Heart left ventricle (tissue), 16 donors: ENCODE results near the gene SEPTIN5. TPM values are rescaled to one million over a fixed set of nuclear protein-coding genes. Genes with fewer than 3 reads are reported as not detected.
"Not testable (repeated sequence)": the region's sequence is repeated elsewhere in the genome, so short reads cannot be mapped to it uniquely, and the experiment has no call there.

Experiments used
- ATAC-seq, 4 donors: fragments of 200-7000 bp; cut with Tn5 transposase; one replicate each; pipeline ENCODE4 v1.9.1; 2020 to 2022; ENCODE audit warnings: moderate library complexity in 4 of 4, mild to moderate bottlenecking in 3 of 4, moderate number of reproducible peaks in 1 of 4
- DNase-seq, 5 donors: peaks; one replicate each; pipeline ENCODE4 v3.0.0-alpha.2; 2020
- H3K27ac ChIP-seq, 12 donors: fragments of 200-600 bp; sonication (generic) in 4 of 12; one replicate each; pipeline versions ENCODE4 v1.5.0 to v1.8.0; 2016 to 2022; ENCODE audit warnings: mild to moderate bottlenecking in 2 of 12
- H3K27me3 ChIP-seq, 9 donors: fragments of 200-600 bp; sonication (generic) in 2 of 9; one replicate each; pipeline versions ENCODE4 v1.5.1 to v1.8.0; 2016 to 2022; ENCODE audit warnings: mild to moderate bottlenecking in 3 of 9
- H3K36me3 ChIP-seq, 9 donors: fragments of 200-600 bp; sonication (generic) in 2 of 9; one replicate each; pipeline versions ENCODE4 v1.5.0 to v1.8.0; 2018 to 2022; ENCODE audit warnings: mild to moderate bottlenecking in 2 of 9
- H3K4me1 ChIP-seq, 12 donors: fragments of 200-600 bp; sonication (generic) in 4 of 12; one replicate each; pipeline versions ENCODE4 v1.5.0 to v1.8.0; 2016 to 2022; ENCODE audit warnings: mild to moderate bottlenecking in 3 of 12
- H3K4me3 ChIP-seq, 12 donors: fragments of 200-600 bp; sonication (generic) in 4 of 12; one replicate each; pipeline versions ENCODE4 v1.5.0 to v1.8.0; 2017 to 2022; ENCODE audit warnings: mild to moderate bottlenecking in 9 of 12, moderate library complexity in 4 of 12
- H3K9me3 ChIP-seq, 12 donors: fragments of 200-600 bp; sonication (generic) in 4 of 12; one replicate each; pipeline versions ENCODE4 v1.5.0 to v1.8.0; 2016 to 2022; ENCODE audit warnings: mild to moderate bottlenecking in 1 of 12
- CTCF ChIP-seq, 12 donors: fragments of 200-600 bp; sonication (generic) in 4 of 12; IDR thresholded peaks; one replicate each; pipeline versions ENCODE4 v1.5.0 to v1.8.0; 2018 to 2022; ENCODE audit warnings: antibody characterized with exemption in 12 of 12, mild to moderate bottlenecking in 5 of 12
- POLR2A ChIP-seq, 2 donors: fragments of 450-650 bp; IDR thresholded peaks; one replicate each; pipeline ENCODE4 v1.6.1; 2017; ENCODE audit warnings: antibody characterized with exemption in 2 of 2, mild to moderate bottlenecking in 2 of 2, moderate library complexity in 2 of 2
- WGBS, 4 donors: extraction: QIAGEN DNeasy Blood & Tissue Kit in 2 of 4; methylation state at CpG; one replicate each; pipeline versions ENCODE4 v1.1.5 to v1.1.7; 2013 to 2018; 5-methylcytosine and 5-hydroxymethylcytosine counted together
- intact Hi-C, 10 donors: fragments of 100-400 bp; cut with DNase I; formaldehyde crosslinking; loops; one replicate each; pipeline versions ENCODE4 v1.11.1 to v1.14.2; 2022
- polyA plus RNA-seq, 2 donors: library from polyadenylated mRNA; stranded (reverse); fragments of 200-250 nt; gene quantifications; one replicate each; pipeline ENCODE4 v1.2.3, GENCODE V29; 2013
- total RNA-seq, 9 donors: library from RNA; depleted of rRNA in 2 of 9; stranded (reverse); fragments of >200 nt in 2 of 9; fragmentation: NEBNext Ultra II Directional in 3 of 9; extraction: Animal tissue kit (Norgen Biotek cat#: 25700) in 3 of 9; gene quantifications; one replicate each; pipeline versions ENCODE4 v1.1.0 to v1.2.4, GENCODE V29; 2016 to 2023
- donor health status: ischemic (EF 13 %, LVEDD 7.1; RV severe dilation, severe dysfunction).
- donor health status: healthy with polysubstance abuse.
- donor health status: DM: no; HTN: yes; CAD: no.
- donor health status: DM: no; HTN: no; CAD: no.
- donor health status: ischemic (EF 25% LVEDD 6.9; RV normal size, moderate dysfunction).
- donor health status: ischemic (EF 25% LVEDD 5.7; RV mildly dilated, moderate dysfunction).
- donor health status: healthy.
- donor health status: DM: yes; HTN: yes; CAD: no.
- donor health status: ischemic (EF 35%, LVEDD 5.7; RV mildly dilated, moderate dysfunction).
- donor health status: nonischemic (EF 11% LVEDD 7.7; RV severe dilation, severe dysfunction).
- donor health status: DM: yes; HTN: yes; CAD: no.
- donor health status: PGD.
- donor health status: ischemic (EF 29% LVEDD 5.4; RV normal size, mild dysfunction).
- donor health status: nonischemic (EF 23%, LVEDD 6.1; RV moderate dilation, normal function).

SEPTIN5 gene
- total and polyA plus RNA-seq, 11 donors, result 75.7 to 272 (median 127) TPM

GRCh38 chr22:19723232-19723982 is 9.1 kb downstream of the SEPTIN5 start, which contains the start of gene GP1BB:
TSS of gene GP1BB (plus strand) at chr22:19723539. CDS start at chr22:19723570, 31 bp downstream.
- WGBS, 4 donors, result 6 to 33% (median 13%) methylated on average over 33 to 80 of the region's 80 CpGs
- Histone ChIP-seq H3K27me3 (peaks cover 0 to 51% (median 10%) of the 10 kb centered on the region in 9 donors), H3K36me3 (peaks cover 0 to 29% (median 14%) of the 10 kb centered on the region in 9 donors), H3K9me3 (no peaks in the 10 kb centered on the region), H3K4me3 (peak within 1 kb of the TSS; percentile 8 to 49 (median 38)), H3K4me1 (peaks cover 0 to 61% (median 36%) of the 10 kb centered on the region in 12 donors), H3K27ac (peak within 1 kb of the TSS in 11 of 12 donors; percentile 43 to 99 (median 80))
- intact Hi-C loops, result no loop called here
- DNase-seq (peak; percentile 72 to 85 (median 75)), ATAC-seq (peak; percentile 62 to 78 (median 70))
- TF ChIP-seq CTCF (IDR thresholded peaks at IDR 0.05), result peak in 1 of 12 donors; percentile 15
- peak in 1 of 2 donors; percentile 48 for TF ChIP-seq POLR2A (IDR thresholded peaks at IDR 0.05)

- intact Hi-C loops, result no loop called here
- peaks cover 0 to 29% (median 14%) of the 10 kb centered on the region in 9 donors for H3K36me3 ChIP-seq
- peak overlapping the region in 10 of 12 donors; percentile 49 to 99 (median 80) for H3K27ac ChIP-seq
- WGBS, 4 donors, result 19 to 45% (median 33%) methylated on average over 32 to 89 of the region's 89 CpGs
- H3K9me3 ChIP-seq, result no peaks in the 10 kb centered on the region
- peaks cover 0 to 54% (median 31%) of the 10 kb centered on the region in 12 donors for H3K4me1 ChIP-seq
- ATAC-seq (peak in 2 of 4 donors; percentile 3 to 15), DNase-seq (peak in 1 of 5 donors; percentile 55)
- peaks cover 0 to 43% (median 8%) of the 10 kb centered on the region in 9 donors for H3K27me3 ChIP-seq
- H3K4me3 ChIP-seq, result peak overlapping the region; percentile 8 to 49 (median 38)
- no peak for TF ChIP-seq POLR2A (IDR thresholded peaks at IDR 0.05)
- peak in 3 of 12 donors; percentile 21 to 32 (median 26) for TF ChIP-seq CTCF (IDR thresholded peaks at IDR 0.05)
Observed at GRCh38 chr22:19723983-19724827, 9.9 kb downstream of the SEPTIN5 start.

- H3K27ac ChIP-seq, result no peak overlapping the region
- WGBS, 4 donors, result 70 to 72% (median 71%) methylated on average over 45 of the region's 45 CpGs
- no peak overlapping the region for H3K4me3 ChIP-seq
- peaks cover 0 to 46% (median 26%) of the 10 kb centered on the region in 12 donors for H3K4me1 ChIP-seq
- no peaks in the 10 kb centered on the region for H3K9me3 ChIP-seq
- peaks cover 0 to 25% (median 12%) of the 10 kb centered on the region in 9 donors for H3K36me3 ChIP-seq
- ATAC-seq, result no peak
- intact Hi-C loops, result no loop called here
- TF ChIP-seq POLR2A (IDR thresholded peaks at IDR 0.05), result no peak
- no peak for TF ChIP-seq CTCF (IDR thresholded peaks at IDR 0.05)
- H3K27me3 ChIP-seq, result peaks cover 0 to 34% (median 6%) of the 10 kb centered on the region in 9 donors
- DNase-seq, result no peak
Observed at GRCh38 chr22:19724927-19725661, 10.8 kb downstream of the SEPTIN5 start.

- H3K27ac ChIP-seq, H3K4me3 ChIP-seq, DNase-seq, ATAC-seq, intact Hi-C loops, H3K9me3 ChIP-seq: not testable (repeated sequence)
- H3K4me1 ChIP-seq, result peaks cover 0 to 44% (median 26%) of the 10 kb centered on the region in 12 donors
- WGBS, 4 donors, result 84 to 88% (median 85%) methylated on average over 96 of the region's 96 CpGs
- peaks cover 0 to 16% (median 4%) of the 10 kb centered on the region in 9 donors for H3K36me3 ChIP-seq
- H3K27me3 ChIP-seq, result peaks cover 0 to 29% (median 6%) of the 10 kb centered on the region in 9 donors
Observed at GRCh38 chr22:19726064-19726788, 11.9 kb downstream of the SEPTIN5 start.
